H1 (cell line): ENCODE data around the gene KATNAL1. TPM values are rescaled to one million over a fixed set of nuclear protein-coding genes. Genes with fewer than 3 reads are reported as not detected.

Source experiments
- CTCF ChIA-PET: fragments of 300-600 bp; sonication (Branson Sonifier 250); formaldehyde crosslinking; loops from one replicate; lab custom pipeline; 2021; ENCODE audit not compliant: partially characterized antibody; lab: Charles Lee
- POLR2A ChIA-PET: fragments of 300-600 bp; sonication (Branson Sonifier 250); formaldehyde crosslinking; loops from one replicate; lab custom pipeline; 2021; ENCODE audit warnings: inconsistent platforms; ENCODE audit not compliant: partially characterized antibody; lab: Charles Lee
- DNase-seq, 2 experiments: peaks; one replicate each; pipeline versions ENCODE4 v3.0.0 to v3.0.0-alpha.2; 2010 to 2022; ENCODE audit warnings: low spot score in 2 of 2, low read depth in 1 of 2, mixed read lengths in 1 of 2
- FAIRE-seq: peaks from 2 replicates; lab custom pipeline; 2011; peaks lifted over from hg19 to GRCh38; lab: Jason Lieb, UNC
- H2AFZ ChIP-seq: 2 replicates; pipeline ENCODE4 v1.8.1; 2012; ENCODE audit warnings: low read length, inconsistent platforms
- H2AK5ac ChIP-seq: 2 replicates; pipeline ENCODE4 v1.6.1; 2013; ENCODE audit warnings: low read depth, low read length
- H2BK120ac ChIP-seq: replicated peaks from 2 replicates; pipeline ENCODE3; 2013; ENCODE audit warnings: low read depth, low read length, inconsistent platforms
- H2BK12ac ChIP-seq: 2 replicates; pipeline ENCODE4 v1.6.1; 2013; ENCODE audit warnings: low read depth, low read length
- H2BK15ac ChIP-seq: 2 replicates; pipeline ENCODE4 v1.6.1; 2013; ENCODE audit warnings: low read length
- H2BK20ac ChIP-seq: 2 replicates; pipeline ENCODE4 v1.6.1; 2013; ENCODE audit warnings: low read length
- H2BK5ac ChIP-seq: 2 replicates; pipeline ENCODE4 v1.6.1; 2013; ENCODE audit warnings: low read depth, low read length
- H3K14ac ChIP-seq: 2 replicates; pipeline ENCODE4 v1.6.1; 2013; ENCODE audit warnings: inconsistent platforms; ENCODE audit not compliant: insufficient read length
- H3K18ac ChIP-seq: 2 replicates; pipeline ENCODE4 v1.6.1; 2013; ENCODE audit warnings: low read length; ENCODE audit errors: extremely low read depth
- H3K23ac ChIP-seq: 2 replicates; pipeline ENCODE4 v1.6.1; 2013; ENCODE audit warnings: inconsistent platforms; ENCODE audit not compliant: insufficient read length
- H3K23me2 ChIP-seq: 2 replicates; pipeline ENCODE4 v1.6.1; 2013; ENCODE audit warnings: low read depth, low read length
- H3K27ac ChIP-seq: 2 replicates; pipeline ENCODE4 v1.6.1; 2011; ENCODE audit warnings: low read depth, low read length, inconsistent platforms
- H3K27me3 ChIP-seq, 4 experiments: replicated peaks in 1 of 4; 1 replicate in 1 of 4; 2 replicates in 3 of 4; pipeline versions ENCODE4 v1.6.1 to v1.8.1; 2011 to 2013; ENCODE audit warnings: low read length in 3 of 4, mild to moderate bottlenecking in 3 of 4, inconsistent platforms in 2 of 4, mixed read lengths in 2 of 4, moderate library complexity in 1 of 4; ENCODE audit not compliant: control insufficient read depth in 3 of 4, insufficient read depth in 3 of 4; ENCODE audit errors: extremely low read depth in 1 of 4
- H3K36me3 ChIP-seq, 4 experiments: 2 replicates each; pipeline versions ENCODE4 v1.6.1 to v1.8.1; 2011 to 2013; ENCODE audit warnings: mild to moderate bottlenecking in 4 of 4, low read length in 3 of 4, moderate library complexity in 2 of 4, control low read depth in 1 of 4, inconsistent platforms in 1 of 4; ENCODE audit not compliant: insufficient read depth in 4 of 4, control insufficient read depth in 2 of 4
- H3K4ac ChIP-seq: replicated peaks from 2 replicates; pipeline ENCODE3; 2013; ENCODE audit warnings: low read length, low read depth, mixed read lengths, inconsistent platforms; ENCODE audit not compliant: insufficient read length
- H3K4me1 ChIP-seq, 4 experiments: replicated peaks in 1 of 4; 1 replicate in 1 of 4; 2 replicates in 3 of 4; pipeline versions ENCODE4 v1.6.1 to v1.8.1; 2011 to 2013; ENCODE audit warnings: low read length in 3 of 4, inconsistent platforms in 2 of 4, mixed read lengths in 1 of 4; ENCODE audit not compliant: insufficient read depth in 4 of 4, control insufficient read depth in 3 of 4
- H3K4me2 ChIP-seq, 2 experiments: 2 replicates each; pipeline versions ENCODE4 v1.6.1 to v1.8.1; 2011 to 2013; ENCODE audit warnings: low read depth in 2 of 2, low read length in 2 of 2, control low read depth in 1 of 2, inconsistent platforms in 1 of 2, mild to moderate bottlenecking in 1 of 2; ENCODE audit not compliant: insufficient read depth in 1 of 2
- H3K4me3 ChIP-seq, 4 experiments: fragments of 200-600, 300-600 bp in 1 of 4; sonication (generic), shearing (Covaris generic), sonication (Bioruptor Twin) in 1 of 4; 2 replicates each; pipeline versions ENCODE4 v1.5.1 to v1.8.1; 2011 to 2016; ENCODE audit warnings: low read length in 4 of 4, low read depth in 3 of 4, control low read depth in 2 of 4, inconsistent platforms in 2 of 4, mild to moderate bottlenecking in 2 of 4, mixed read lengths in 1 of 4, moderate library complexity in 1 of 4; ENCODE audit not compliant: insufficient read depth in 2 of 4; ENCODE audit errors: extremely low read depth in 1 of 4
- H3K56ac ChIP-seq: replicated peaks from 2 replicates; pipeline ENCODE3; 2013; ENCODE audit warnings: low read depth, mild to moderate bottlenecking, mixed read lengths, low read length, inconsistent platforms; ENCODE audit not compliant: insufficient read length
- H3K79me1 ChIP-seq: 2 replicates; pipeline ENCODE4 v1.6.1; 2013; ENCODE audit warnings: low read depth, low read length, control low read depth
- H3K79me2 ChIP-seq, 2 experiments: 2 replicates each; pipeline versions ENCODE4 v1.6.1 to v1.8.1; 2012 to 2013; ENCODE audit warnings: low read length in 2 of 2, mild to moderate bottlenecking in 2 of 2, inconsistent platforms in 1 of 2; ENCODE audit not compliant: insufficient read depth in 2 of 2, control insufficient read depth in 1 of 2
- H3K9ac ChIP-seq, 4 experiments: replicated peaks in 1 of 4; 1 replicate in 1 of 4; 2 replicates in 3 of 4; pipeline versions ENCODE4 v1.6.1 to v1.8.1; 2011 to 2013; ENCODE audit warnings: low read depth in 3 of 4, low read length in 3 of 4, control low read depth in 2 of 4, mild to moderate bottlenecking in 2 of 4, moderate library complexity in 2 of 4, inconsistent platforms in 1 of 4; ENCODE audit errors: extremely low read depth in 1 of 4
- H3K9me3 ChIP-seq, 2 experiments: 2 replicates each; pipeline versions ENCODE4 v1.6.1 to v1.8.1; 2012 to 2013; ENCODE audit warnings: mild to moderate bottlenecking in 2 of 2, moderate library complexity in 2 of 2, control low read depth in 1 of 2, inconsistent platforms in 1 of 2, low read depth in 1 of 2, low read length in 1 of 2, mixed read lengths in 1 of 2; ENCODE audit not compliant: insufficient read depth in 2 of 2
- H4K20me1 ChIP-seq, 2 experiments: replicated peaks in 1 of 2; 2 replicates each; pipeline versions ENCODE3 to v1.8.1; 2011 to 2013; ENCODE audit warnings: inconsistent platforms in 2 of 2, low read length in 2 of 2, mild to moderate bottlenecking in 1 of 2; ENCODE audit not compliant: insufficient read depth in 2 of 2, control insufficient read depth in 1 of 2
- H4K5ac ChIP-seq: 2 replicates; pipeline ENCODE4 v1.6.1; 2013; ENCODE audit warnings: low read length, low read depth, mixed read lengths, inconsistent platforms; ENCODE audit not compliant: insufficient read length
- H4K8ac ChIP-seq: 2 replicates; pipeline ENCODE4 v1.8.0; 2013; ENCODE audit warnings: mild to moderate bottlenecking, moderate library complexity, low read length, inconsistent platforms; ENCODE audit not compliant: insufficient read depth; ENCODE audit errors: extremely low read depth
- H4K91ac ChIP-seq: replicated peaks from 2 replicates; pipeline ENCODE3; 2013; ENCODE audit warnings: low read length, mixed read lengths, inconsistent platforms; ENCODE audit not compliant: insufficient read length
- ASH2L ChIP-seq: fragments of 200-600, 300-600 bp; sonication (generic); IDR thresholded peaks from one replicate; pipeline ENCODE4 v1.7.1; 2017; ENCODE audit warnings: low read length
- BRCA1 ChIP-seq: IDR thresholded peaks from 2 replicates; pipeline ENCODE4 v1.6.1; 2012; ENCODE audit warnings: low read depth, low read length, improper control_type of control experiment
- CHD1 ChIP-seq: IDR thresholded peaks from 2 replicates; pipeline ENCODE4 v1.6.1; 2012; ENCODE audit warnings: low read depth, low read length, improper control_type of control experiment
- HDAC2 ChIP-seq, 2 experiments: fragments of 300-600 bp in 1 of 2; sonication (generic) in 1 of 2; IDR thresholded peaks; 2 replicates each; pipeline ENCODE4 v1.6.1; 2011 to 2012; ENCODE audit warnings: low read depth in 2 of 2, low read length in 2 of 2, mild to moderate bottlenecking in 2 of 2, moderate library complexity in 2 of 2, borderline replicate concordance in 1 of 2, inconsistent platforms in 1 of 2
- KDM4A ChIP-seq: IDR thresholded peaks from one replicate; pipeline ENCODE4 v1.7.1; 2012; ENCODE audit warnings: low read depth, mild to moderate bottlenecking, moderate library complexity, low read length, inconsistent platforms; ENCODE audit not compliant: severe bottlenecking
- POU5F1 ChIP-seq: IDR thresholded peaks from 2 replicates; pipeline ENCODE4 v1.6.1; 2011; ENCODE audit warnings: low read depth, mild to moderate bottlenecking, low read length, moderate library complexity
- RAD21 ChIP-seq, 2 experiments: IDR thresholded peaks in 1 of 2; conservative IDR thresholded peaks in 1 of 2; 2 replicates each; pipeline ENCODE4 v1.6.1; 2011; ENCODE audit warnings: low read depth in 2 of 2, low read length in 2 of 2, improper control_type of control experiment in 1 of 2, inconsistent platforms in 1 of 2, mild to moderate bottlenecking in 1 of 2, moderate library complexity in 1 of 2
- RFX5 ChIP-seq: IDR thresholded peaks from 2 replicates; pipeline ENCODE4 v1.6.1; 2011; ENCODE audit warnings: low read depth, low read length, improper control_type of control experiment, borderline replicate concordance
- SAP30 ChIP-seq: fragments of 300-600 bp; sonication (generic); IDR thresholded peaks from 2 replicates; pipeline ENCODE4 v1.7.1; 2012; ENCODE audit warnings: low read length, moderate library complexity, mild to moderate bottlenecking, inconsistent platforms; ENCODE audit not compliant: insufficient read depth, insufficient replicate concordance
- SIN3A ChIP-seq, 2 experiments: IDR thresholded peaks in 1 of 2; conservative IDR thresholded peaks in 1 of 2; 2 replicates each; pipeline ENCODE4 v1.6.1; 2011 to 2012; ENCODE audit warnings: low read length in 2 of 2, improper control_type of control experiment in 1 of 2, low read depth in 1 of 2, mild to moderate bottlenecking in 1 of 2
- TCF12 ChIP-seq: IDR thresholded peaks from 2 replicates; pipeline ENCODE4 v1.6.1; 2011; ENCODE audit warnings: low read depth, mild to moderate bottlenecking, low read length
- TEAD4 ChIP-seq: IDR thresholded peaks from 2 replicates; pipeline ENCODE4 v1.6.1; 2012; ENCODE audit warnings: low read depth, low read length, inconsistent platforms, mixed read lengths
- WGBS, 2 experiments: shearing (Covaris generic) in 1 of 2; methylation state at CpG; one replicate each; pipeline versions ENCODE4 v1.1.6 to v1.1.7; 2013 to 2015; ENCODE audit warnings: low lambda C conversion rate in 2 of 2, mixed read lengths in 2 of 2, inconsistent platforms in 1 of 2, low coverage in 1 of 2, missing lambda C conversion rate in 1 of 2; ENCODE audit not compliant: insufficient replicate concordance in 2 of 2, insufficient coverage in 1 of 2, insufficient read length in 1 of 2; ENCODE audit errors: extremely low coverage in 1 of 2, missing lambda C conversion rate in 1 of 2; 5-methylcytosine and 5-hydroxymethylcytosine counted together
- polyA plus RNA-seq, 7 experiments: library from polyadenylated mRNA; depleted of rRNA in 3 of 7; stranded (reverse) in 5 of 7; unstranded in 2 of 7; fragments of >200 nt in 5 of 7; fragments of 200-250 nt in 2 of 7; gene quantifications; 1 replicate in 5 of 7; 2 replicates in 1 of 7; 4 replicates in 1 of 7; pipeline versions ENCODE4 v1.2.1 to v1.2.3, GENCODE V29; 2011 to 2013; ENCODE audit warnings: missing spikeins in 2 of 7, mixed read lengths in 2 of 7
- total RNA-seq: library from RNA; stranded (reverse); fragmentation: NEBNext Ultra II Directional; extraction: Animal tissue kit (Norgen Biotek cat#: 25700); gene quantifications from 2 replicates; pipeline ENCODE4 v1.2.1, GENCODE V29; 2021
- TF ChIP-seq, protein P1 (sequence below): IDR thresholded peaks from 2 replicates; pipeline ENCODE4 v1.6.1; 2012; ENCODE audit warnings: inconsistent platforms

The KATNAL1 gene
- total and polyA plus RNA-seq, 2 of the 8 experiments (the other 6 are each of a cell fraction or from before 2014, with no cell fraction given): 4.0 to 13.2 TPM

GRCh38 chr13:30314069-30314468, 6.7 kb upstream of the KATNAL1 start:
- Histone ChIP-seq H4K20me1 (no peaks in the 10 kb centered on the region), H3K9me3 (no peaks in the 10 kb centered on the region), H3K27me3 (no peaks in the 10 kb centered on the region), H3K4me2 (no peak overlapping the region), H3K79me1 (no peaks in the 10 kb centered on the region), H2BK20ac (no peak overlapping the region), H3K4me1 (peaks cover 0 to 2% (median 0%) of the 10 kb centered on the region in 4 experiments; a peak in 2 of 7 replicates), H2BK15ac (no peak overlapping the region), H3K9ac (no peak overlapping the region), H2BK120ac (no peak overlapping the region), H3K36me3 (no peaks in the 10 kb centered on the region), H3K56ac (no peak overlapping the region), H4K5ac (no peak overlapping the region), H4K8ac (no peak overlapping the region), H4K91ac (no peak overlapping the region), H3K14ac (no peak overlapping the region), H2AK5ac (no peak overlapping the region), H2BK12ac (no peak overlapping the region), H3K27ac (no peak overlapping the region), H3K23ac (no peak overlapping the region), H3K18ac (no peak overlapping the region), H3K23me2 (no peaks in the 10 kb centered on the region), H3K4me3 (no peak overlapping the region), H3K79me2 (no peaks in the 10 kb centered on the region), H3K4ac (no peak overlapping the region), H2AFZ (no peak overlapping the region), H2BK5ac (no peak overlapping the region)
- 84% methylated on average over 2 of the region's 2 CpGs; no CpG with 5 or more reads in 1 of the 2 experiments for WGBS, 2 experiments
- DNase-seq (no peak), FAIRE-seq (no peak)
- POLR2A ChIA-PET: no interaction called here
- CTCF ChIA-PET: interaction anchor here (0.6 kb wide), 1 partner anchor 8 kb away, joined by 3 read pairs; no protein-coding TSS in a partner anchor
- no peak for TF ChIP-seq TCF12
- no peak for TF ChIP-seq RAD21 (IDR thresholded peaks at IDR 0.05 in 1 of 2, conservative IDR thresholded peaks at IDR 0.05 in 1 of 2; ENCODE audit: low read depth in 2 of 2, low read length in 2 of 2)
- TF ChIP-seq POU5F1: no peak
- no peak for TF ChIP-seq ASH2L
- TF ChIP-seq TEAD4: no peak
- TF ChIP-seq KDM4A: no peak
- TF ChIP-seq HDAC2 (IDR thresholded peaks at IDR 0.05; ENCODE audit: borderline replicate concordance in 1 of 2, low read depth in 2 of 2, low read length in 2 of 2): no peak
- no peak for TF ChIP-seq SAP30
- TF ChIP-seq CHD1: no peak
- TF ChIP-seq, protein P1, sequence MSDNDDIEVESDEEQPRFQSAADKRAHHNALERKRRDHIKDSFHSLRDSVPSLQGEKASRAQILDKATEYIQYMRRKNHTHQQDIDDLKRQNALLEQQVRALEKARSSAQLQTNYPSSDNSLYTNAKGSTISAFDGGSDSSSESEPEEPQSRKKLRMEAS: no peak
- no peak for TF ChIP-seq SIN3A (conservative IDR thresholded peaks at IDR 0.05 in 1 of 2, IDR thresholded peaks at IDR 0.05 in 1 of 2; ENCODE audit: low read depth in 1 of 2, low read length in 2 of 2)
- no peak for TF ChIP-seq BRCA1
- TF ChIP-seq RFX5: no peak
